ENCODE results near the gene GLDC.
"Not testable (repeated sequence)": the region's sequence is repeated elsewhere in the genome, so short reads cannot be mapped to it uniquely, and the experiment has no call there.

GLDC gene

DNA sequence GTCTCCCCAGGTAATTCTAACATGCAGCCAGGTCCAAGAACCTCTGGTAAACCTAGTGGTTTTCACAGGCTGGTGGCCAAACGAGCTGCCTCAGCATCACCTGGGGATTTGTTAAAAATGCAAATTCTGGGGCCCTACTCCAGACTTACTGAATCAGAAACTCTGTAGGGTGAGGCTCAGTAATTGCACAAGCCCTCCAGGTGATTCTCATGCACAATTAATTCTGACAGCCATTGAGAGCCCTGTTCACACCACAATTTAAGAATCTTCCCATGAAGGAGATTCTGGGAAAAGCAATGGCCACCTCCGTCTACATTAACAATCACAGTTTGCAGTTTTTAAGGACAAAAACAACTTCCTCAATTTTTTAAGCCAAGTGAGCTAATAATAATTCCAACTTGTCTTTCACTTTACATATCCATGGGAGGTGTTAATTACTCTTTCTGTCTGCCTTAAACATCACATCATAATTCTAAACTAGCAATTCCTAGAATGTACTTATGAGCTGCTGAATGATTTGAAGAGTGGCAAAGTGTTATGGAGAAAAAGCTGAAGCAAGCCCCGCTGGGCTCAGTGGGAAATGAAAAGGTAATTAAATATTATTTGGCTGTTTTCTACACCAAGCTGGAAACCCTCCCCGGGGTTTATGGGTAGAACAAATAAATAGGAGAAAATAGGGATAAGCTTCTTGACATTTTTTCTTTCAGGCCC is 70.0 kb downstream of the GLDC start:
- DNase-seq (ENCODE audit: extremely low read depth in 1 of 2, low read depth in 1 of 2), result no peak

- no peak for DNase-seq (ENCODE audit: extremely low read depth in 1 of 2, low read depth in 1 of 2)
These were observed 78.4 kb downstream of the GLDC start for GRCh38 chr9:6567140-6567591.

GRCh38 chr9:6566409-6567139 is 79.0 kb downstream of the GLDC start:
- DNase-seq (ENCODE audit: extremely low read depth in 1 of 2, low read depth in 1 of 2), result no peak

GRCh38 chr9:6565312-6565711 is 80.2 kb downstream of the GLDC start:
- DNase-seq (ENCODE audit: extremely low read depth in 1 of 2, low read depth in 1 of 2), result no peak

DNA sequence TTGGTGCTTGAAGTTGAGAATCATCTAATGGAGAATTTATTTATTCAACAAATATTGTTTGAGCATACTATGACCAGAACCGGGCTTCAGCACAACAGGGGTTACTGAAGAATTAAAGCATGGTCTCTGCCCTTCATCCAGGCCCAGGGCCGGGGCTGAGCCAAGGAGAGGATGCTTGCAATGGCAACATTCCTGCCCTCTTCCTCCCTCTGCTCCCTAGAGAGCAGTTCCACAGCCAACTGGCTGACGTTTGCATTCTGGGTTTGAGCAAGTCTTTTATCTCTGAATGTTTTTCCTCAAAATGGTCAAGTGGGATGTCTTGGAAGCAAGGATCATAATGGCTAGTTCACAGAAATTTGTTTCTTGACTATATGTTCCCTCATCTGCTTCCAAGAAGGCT is 80.7 kb downstream of the GLDC start:
- no peak for DNase-seq (ENCODE audit: extremely low read depth in 1 of 2, low read depth in 1 of 2)

- DNase-seq (ENCODE audit: extremely low read depth in 1 of 2, low read depth in 1 of 2), result no peak
These were observed 81.2 kb downstream of the GLDC start for GRCh38 chr9:6564360-6564759.

GRCh38 chr9:6562871-6563430 is 82.6 kb downstream of the GLDC start:
- no peak for DNase-seq (ENCODE audit: extremely low read depth in 1 of 2, low read depth in 1 of 2)

- no peak for DNase-seq (ENCODE audit: extremely low read depth in 1 of 2, low read depth in 1 of 2)
These were observed 83.3 kb downstream of the GLDC start for GRCh38 chr9:6562201-6562600.

- DNase-seq (ENCODE audit: extremely low read depth in 1 of 2, low read depth in 1 of 2), result no peak
These were observed 87.5 kb downstream of the GLDC start for GRCh38 chr9:6557883-6558616.

DNA sequence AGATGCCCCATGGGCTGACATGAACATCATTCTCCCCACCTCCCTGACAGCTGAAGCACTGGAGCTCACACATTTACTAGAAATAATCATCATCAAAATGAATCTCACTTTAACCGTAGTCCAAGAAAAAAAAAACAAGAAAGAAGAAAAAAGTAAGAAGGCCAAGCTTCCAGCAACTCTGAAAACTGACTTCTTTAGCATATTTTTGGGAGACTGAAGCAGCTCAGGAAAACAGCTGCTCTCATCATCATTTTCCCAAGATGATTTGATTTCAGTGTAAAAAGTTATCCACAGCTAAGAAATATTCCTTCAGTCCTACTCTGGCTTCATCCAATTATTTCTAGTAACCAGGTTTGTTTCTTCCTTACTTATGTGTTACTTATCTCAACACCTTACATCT is 91.7 kb downstream of the GLDC start:
- no peak for DNase-seq (ENCODE audit: extremely low read depth in 1 of 2, low read depth in 1 of 2)

DNA sequence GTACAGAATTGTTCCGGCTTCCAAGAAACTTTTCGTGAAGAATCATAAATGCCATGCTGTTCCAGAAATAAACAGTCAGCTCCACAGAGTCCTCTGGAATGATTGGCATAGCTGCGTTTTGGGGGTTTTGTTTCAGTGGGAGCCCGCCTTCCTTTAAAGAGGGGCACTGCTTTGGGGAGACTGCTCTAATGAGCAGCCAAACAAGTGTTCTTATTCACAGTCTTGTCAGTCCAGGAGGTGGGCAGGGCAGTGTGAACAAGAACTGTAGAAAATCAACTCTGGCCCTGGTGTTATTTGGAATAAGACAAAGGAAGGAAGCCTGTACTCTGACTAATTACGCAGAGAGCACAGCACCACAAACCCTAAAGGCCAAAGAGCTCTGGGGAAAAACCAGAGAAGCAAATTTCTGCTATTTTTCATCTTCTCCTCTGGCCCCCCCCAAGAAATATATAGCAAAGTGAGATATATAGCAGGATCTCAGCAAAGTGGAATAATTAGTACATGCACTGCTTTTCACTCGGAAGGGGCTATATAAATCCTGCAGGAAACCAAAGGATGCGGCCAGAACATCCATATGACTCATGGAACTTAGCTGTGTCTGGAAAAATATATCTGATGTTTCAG is 92.9 kb downstream of the GLDC start:
- no peak for DNase-seq (ENCODE audit: extremely low read depth in 1 of 2, low read depth in 1 of 2)

DNA sequence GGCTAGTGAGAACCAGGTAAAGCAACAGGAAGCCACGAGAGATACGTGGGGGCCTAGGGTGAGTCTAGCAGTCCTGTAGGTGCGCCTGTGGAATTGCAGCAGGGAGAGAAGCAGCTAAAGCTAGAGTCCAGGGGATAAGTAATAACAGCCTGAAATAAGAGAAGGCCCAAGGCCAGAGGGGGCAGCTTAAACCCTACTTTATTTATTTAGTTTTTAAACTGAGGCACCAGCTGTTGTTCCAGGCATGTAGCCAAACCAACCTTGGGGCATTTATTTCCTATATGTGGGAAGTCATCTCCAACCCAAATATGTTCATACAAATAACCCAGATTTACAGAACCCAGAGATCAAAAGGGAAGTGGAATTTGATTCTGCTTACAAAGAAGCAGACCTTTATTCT is 93.5 kb downstream of the GLDC start:
- DNase-seq (ENCODE audit: extremely low read depth in 1 of 2, low read depth in 1 of 2), result no peak

DNA sequence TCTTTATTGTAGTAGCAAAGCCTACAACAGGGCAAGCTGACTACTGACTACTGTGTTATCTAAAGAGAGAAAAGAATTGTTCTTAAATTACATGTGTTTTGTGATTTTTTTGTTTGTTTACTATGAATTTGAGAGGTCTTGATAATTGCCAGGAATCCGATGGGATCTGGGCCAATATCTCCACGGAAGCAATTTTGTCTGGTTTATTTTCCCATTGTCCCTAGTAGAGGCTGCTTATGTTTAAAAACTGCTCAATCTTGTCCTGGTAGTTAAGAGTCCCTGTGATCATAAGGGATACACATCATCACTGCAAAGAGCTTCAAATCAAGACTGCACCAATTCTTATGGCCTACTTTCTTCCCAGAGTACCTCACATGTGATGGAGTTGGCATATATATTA is 94.4 kb downstream of the GLDC start:
- no peak for DNase-seq (ENCODE audit: extremely low read depth in 1 of 2, low read depth in 1 of 2)

GRCh38 chr9:6549106-6549800 is 96.3 kb downstream of the GLDC start:
- no peak for DNase-seq (ENCODE audit: extremely low read depth in 1 of 2, low read depth in 1 of 2)

GRCh38 chr9:6545017-6545691 is 100.4 kb downstream of the GLDC start:
- DNase-seq (ENCODE audit: extremely low read depth in 1 of 2, low read depth in 1 of 2), result no peak

DNA sequence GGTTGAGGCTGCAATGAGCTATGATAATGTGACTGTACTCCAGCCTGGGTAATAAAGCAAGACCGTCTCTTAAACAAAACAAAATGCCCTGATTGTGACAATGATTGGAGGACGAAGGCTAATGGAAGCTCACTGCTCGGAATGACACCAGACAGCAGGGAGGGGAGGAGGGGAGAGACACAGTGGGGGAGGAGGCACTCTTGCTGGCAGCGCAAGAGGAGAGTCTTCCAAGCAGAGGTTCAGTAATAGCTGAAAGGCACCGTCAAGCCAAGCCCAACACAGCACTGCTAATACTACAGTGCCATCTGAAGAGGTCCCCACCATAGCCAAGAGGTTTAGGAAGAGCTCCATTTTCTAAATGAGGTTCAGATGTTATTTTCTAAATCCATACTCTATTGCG is 102.3 kb downstream of the GLDC start:
- DNase-seq (ENCODE audit: extremely low read depth in 1 of 2, low read depth in 1 of 2), result no peak

- not testable (repeated sequence) for DNase-seq (ENCODE audit: extremely low read depth in 1 of 2, low read depth in 1 of 2)
These were observed 102.9 kb downstream of the GLDC start for GRCh38 chr9:6542617-6543016.

- no peak for DNase-seq (ENCODE audit: extremely low read depth in 1 of 2, low read depth in 1 of 2)
These were observed 106.9 kb downstream of the GLDC start for GRCh38 chr9:6538666-6539071.

DNA sequence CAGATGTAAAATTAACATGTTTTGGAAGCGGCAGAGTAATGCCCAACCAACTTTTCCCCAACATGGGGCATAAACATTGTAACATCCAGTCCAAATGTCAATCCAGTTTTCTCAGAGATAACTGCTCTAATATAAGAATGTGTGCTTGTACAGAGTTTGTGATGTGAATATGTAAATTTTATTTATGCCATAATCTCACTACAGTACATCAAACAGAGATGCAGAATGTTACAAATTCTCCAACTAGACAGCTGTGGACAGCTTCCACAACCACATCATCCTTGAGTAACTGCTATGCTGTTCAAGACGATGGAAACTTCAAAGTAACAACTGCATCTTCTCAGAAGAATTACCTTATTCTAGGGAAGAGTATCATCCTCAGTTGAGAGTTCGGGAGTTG is 109.9 kb downstream of the GLDC start:
- no peak for DNase-seq (ENCODE audit: extremely low read depth in 1 of 2, low read depth in 1 of 2)
